Suprapubic skin (tissue), 4 donors: ENCODE measurements around the gene TMEM9B. TPM values are rescaled to one million over a fixed set of nuclear protein-coding genes. Genes with fewer than 3 reads are reported as not detected.
A peak's percentile ranks its signal among the peaks of the same experiment; 100 is the strongest.

ENCODE experiments used
- DNase-seq, 2 donors: peaks; one replicate each; pipeline ENCODE4 v3.0.0-alpha.2; 2019; ENCODE audit warnings: low spot score in 2 of 2
- H3K27ac ChIP-seq: fragments of 200-600 bp; sonication (generic); one replicate; pipeline ENCODE4 v1.5.1; 2019
- H3K27me3 ChIP-seq: fragments of 200-600 bp; sonication (generic); one replicate; pipeline ENCODE4 v1.5.1; 2019
- H3K36me3 ChIP-seq: fragments of 200-600 bp; sonication (generic); one replicate; pipeline ENCODE4 v1.5.1; 2019
- H3K4me1 ChIP-seq: fragments of 200-600 bp; sonication (generic); one replicate; pipeline ENCODE4 v1.5.1; 2019
- H3K4me3 ChIP-seq: fragments of 200-600 bp; sonication (generic); one replicate; pipeline ENCODE4 v1.5.1; 2019; ENCODE audit warnings: mild to moderate bottlenecking
- H3K9me3 ChIP-seq: fragments of 200-600 bp; sonication (generic); one replicate; pipeline ENCODE4 v1.5.1; 2019
- CTCF ChIP-seq, 2 donors: fragments of 200-600 bp in 1 of 2; fragments of 450-650 bp in 1 of 2; sonication (generic) in 1 of 2; IDR thresholded peaks; one replicate each; pipeline ENCODE4 v1.5.1; 2016 to 2019; ENCODE audit warnings: antibody characterized with exemption in 2 of 2, mild to moderate bottlenecking in 1 of 2, moderate library complexity in 1 of 2
- EP300 ChIP-seq: sonication (generic); formaldehyde crosslinking; IDR thresholded peaks from one replicate; pipeline ENCODE4 v1.6.1; 2017; ENCODE audit warnings: antibody characterized with exemption
- POLR2A ChIP-seq, 2 donors: fragments of 450-650 bp; IDR thresholded peaks; one replicate each; pipeline ENCODE4 v1.6.1; 2017; ENCODE audit warnings: antibody characterized with exemption in 2 of 2, mild to moderate bottlenecking in 2 of 2, moderate library complexity in 2 of 2
- POLR2AphosphoS5 ChIP-seq, 3 donors: sonication (generic); formaldehyde crosslinking; IDR thresholded peaks; one replicate each; pipeline ENCODE4 v1.6.1; 2017; ENCODE audit warnings: antibody characterized with exemption in 3 of 3
- WGBS: methylation state at CpG from one replicate; pipeline ENCODE4 v1.1.5; 2018; 5-methylcytosine and 5-hydroxymethylcytosine counted together
- total RNA-seq, 4 donors: library from RNA; depleted of rRNA; stranded (reverse); fragments of >200 nt; gene quantifications; one replicate each; pipeline ENCODE4 v1.1.0, GENCODE V29; 2016

Gene TMEM9B
- total RNA-seq, 4 donors from 2014 or later: 27.4 to 63.9 (median 45.5) TPM

- H3K9me3 ChIP-seq: no peaks in the 10 kb centered on the region
- peak overlapping the region; percentile 23 for H3K4me3 ChIP-seq
- H3K36me3 ChIP-seq: peaks cover 24% of the 10 kb centered on the region
- DNase-seq: no peak
- peaks cover 40% of the 10 kb centered on the region for H3K4me1 ChIP-seq
- H3K27me3 ChIP-seq: no peaks in the 10 kb centered on the region
- TF ChIP-seq POLR2AphosphoS5 (IDR thresholded peaks at IDR 0.05): no peak
- no peak for TF ChIP-seq POLR2A (IDR thresholded peaks at IDR 0.05)
- no peak for TF ChIP-seq EP300
- peak in 1 of 2 donors; percentile 41 for TF ChIP-seq CTCF (IDR thresholded peaks at IDR 0.05)
- WGBS: 25% methylated on average over 9 of the region's 9 CpGs
- H3K27ac ChIP-seq: peak overlapping the region; percentile 56
These were observed 50.1 kb downstream of the TMEM9B start for GRCh38 chr11:8913961-8914660.

GRCh38 chr11:8911029-8911823 lies 53.0 kb downstream of the TMEM9B start, which contains the start of gene AKIP1:
AKIP1 (plus strand) TSS chr11:8911189; CDS start chr11:8911450, 261 bp downstream.
- peak within 1 kb of the TSS; percentile 85 for H3K27ac ChIP-seq
- H3K4me3 ChIP-seq: peak within 1 kb of the TSS; percentile 85
- H3K9me3 ChIP-seq: no peaks in the 10 kb centered on the region
- TF ChIP-seq EP300: no peak
- TF ChIP-seq POLR2A (IDR thresholded peaks at IDR 0.05): no peak
- TF ChIP-seq CTCF (IDR thresholded peaks at IDR 0.05): no peak
- no peak for TF ChIP-seq POLR2AphosphoS5 (IDR thresholded peaks at IDR 0.05)
- 0% methylated on average over 11 of the region's 68 CpGs for WGBS
- DNase-seq: peak; percentile 95 to 97
- no peaks in the 10 kb centered on the region for H3K27me3 ChIP-seq
- peaks cover 36% of the 10 kb centered on the region for H3K4me1 ChIP-seq
- no peaks in the 10 kb centered on the region for H3K36me3 ChIP-seq

- H3K4me3 ChIP-seq: peak overlapping the region; percentile 85
- H3K4me1 ChIP-seq: peaks cover 36% of the 10 kb centered on the region
- H3K27ac ChIP-seq: peak overlapping the region; percentile 85
- TF ChIP-seq CTCF (IDR thresholded peaks at IDR 0.05) (no peak), POLR2AphosphoS5 (IDR thresholded peaks at IDR 0.05) (no peak), EP300 (no peak), POLR2A (IDR thresholded peaks at IDR 0.05) (no peak)
- no peaks in the 10 kb centered on the region for H3K9me3 ChIP-seq
- H3K27me3 ChIP-seq: no peaks in the 10 kb centered on the region
- WGBS: no CpG with 5 or more reads among the region's 19 CpGs
- no peak for DNase-seq
- H3K36me3 ChIP-seq: no peaks in the 10 kb centered on the region
These were observed 53.6 kb downstream of the TMEM9B start for GRCh38 chr11:8910649-8911026.

- Histone ChIP-seq H3K4me3 (no peak overlapping the region), H3K27ac (no peak overlapping the region), H3K4me1 (peaks cover 23% of the 10 kb centered on the region), H3K27me3 (no peaks in the 10 kb centered on the region), H3K9me3 (no peaks in the 10 kb centered on the region), H3K36me3 (no peaks in the 10 kb centered on the region)
- no peak for DNase-seq
- TF ChIP-seq POLR2AphosphoS5 (IDR thresholded peaks at IDR 0.05) (no peak), POLR2A (IDR thresholded peaks at IDR 0.05) (no peak), EP300 (no peak), CTCF (IDR thresholded peaks at IDR 0.05) (no peak)
These were observed 56.1 kb downstream of the TMEM9B start for GRCh38 chr11:8908099-8908498.

- WGBS: 67% methylated on average over 1 of the region's 1 CpG
- no peak for TF ChIP-seq POLR2AphosphoS5 (IDR thresholded peaks at IDR 0.05)
- TF ChIP-seq CTCF (IDR thresholded peaks at IDR 0.05): no peak
- TF ChIP-seq EP300: no peak
- no peak for TF ChIP-seq POLR2A (IDR thresholded peaks at IDR 0.05)
- H3K4me1 ChIP-seq: peaks cover 21% of the 10 kb centered on the region
- no peaks in the 10 kb centered on the region for H3K27me3 ChIP-seq
- H3K36me3 ChIP-seq: no peaks in the 10 kb centered on the region
- H3K27ac ChIP-seq: no peak overlapping the region
- DNase-seq: no peak
- H3K4me3 ChIP-seq: no peak overlapping the region
- no peaks in the 10 kb centered on the region for H3K9me3 ChIP-seq
These were observed 57.1 kb downstream of the TMEM9B start for GRCh38 chr11:8907116-8907515.
